RPMI8226 (cell line): Measurements from ENCODE around the gene TMEM52.

Experiments used
- DNase-seq: peaks from one replicate; pipeline ENCODE4 v3.0.0-alpha.2; 2015

Gene TMEM52

GRCh38 chr1:1914101-1914970 lies 4.7 kb downstream of the TMEM52 start:
- DNase-seq = peak; percentile 85

DNA sequence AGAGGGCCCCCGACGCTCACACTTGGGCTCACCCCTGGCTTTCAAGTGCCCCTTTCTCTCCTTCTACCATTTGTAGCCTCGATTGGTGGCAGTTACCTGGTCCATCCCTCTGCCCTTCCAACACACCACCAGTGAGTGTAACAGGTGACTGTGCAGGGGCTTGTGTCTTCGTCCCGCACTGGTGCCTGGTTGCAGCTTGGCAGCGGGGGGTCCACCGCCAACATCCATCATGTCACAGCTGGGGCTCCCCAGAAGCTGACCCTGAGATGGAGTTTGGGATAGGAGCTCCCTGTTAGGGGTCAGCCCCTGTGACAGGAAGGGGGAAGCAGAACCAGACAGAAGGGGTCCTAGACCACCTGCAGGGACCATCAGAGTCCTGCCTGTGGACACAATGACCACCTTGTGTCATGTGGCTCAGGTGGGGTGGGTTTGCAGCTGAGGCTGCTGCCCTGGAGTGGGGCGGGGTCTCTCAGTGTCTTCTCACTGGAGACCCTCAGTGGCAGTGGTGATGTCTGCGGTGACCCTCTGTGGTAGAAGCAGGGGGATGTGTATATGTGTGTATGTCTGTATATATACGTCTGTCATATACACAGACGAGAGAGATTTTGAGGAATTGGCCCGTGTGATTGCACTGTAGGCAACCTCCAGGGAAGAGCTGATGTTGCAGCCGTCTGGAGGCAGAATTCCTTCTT lies 7.6 kb downstream of the TMEM52 start:
- no peak for DNase-seq

GRCh38 chr1:1910651-1911331 lies 8.3 kb downstream of the TMEM52 start:
- no peak for DNase-seq

DNA sequence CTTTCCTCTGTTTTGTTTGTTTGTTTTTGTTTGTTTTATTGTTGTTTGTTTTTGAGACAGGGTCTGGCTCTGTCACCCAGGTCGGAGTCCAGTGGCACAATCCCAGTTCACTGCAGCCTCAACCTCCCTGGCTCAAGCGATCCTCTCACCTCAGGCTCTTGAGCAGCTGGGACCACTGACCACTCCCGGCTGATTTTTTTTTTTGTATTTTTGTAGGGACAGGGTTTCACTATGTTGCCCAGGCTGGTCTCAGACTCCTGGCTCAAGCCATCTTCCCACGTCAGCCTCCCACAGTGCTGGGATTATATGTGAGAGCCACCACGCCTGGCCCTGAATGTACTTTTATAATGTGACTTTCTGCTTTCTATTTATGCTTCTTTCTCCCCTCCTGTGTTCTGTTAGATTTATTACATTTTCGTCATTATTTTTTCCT lies 9.0 kb downstream of the TMEM52 start:
- no peak for DNase-seq

GRCh38 chr1:1908506-1908791 lies 10.6 kb downstream of the TMEM52 start:
- DNase-seq = peak; percentile 62

GRCh38 chr1:1907098-1907736 lies 11.9 kb downstream of the TMEM52 start:
- peak; percentile 97 for DNase-seq

DNA sequence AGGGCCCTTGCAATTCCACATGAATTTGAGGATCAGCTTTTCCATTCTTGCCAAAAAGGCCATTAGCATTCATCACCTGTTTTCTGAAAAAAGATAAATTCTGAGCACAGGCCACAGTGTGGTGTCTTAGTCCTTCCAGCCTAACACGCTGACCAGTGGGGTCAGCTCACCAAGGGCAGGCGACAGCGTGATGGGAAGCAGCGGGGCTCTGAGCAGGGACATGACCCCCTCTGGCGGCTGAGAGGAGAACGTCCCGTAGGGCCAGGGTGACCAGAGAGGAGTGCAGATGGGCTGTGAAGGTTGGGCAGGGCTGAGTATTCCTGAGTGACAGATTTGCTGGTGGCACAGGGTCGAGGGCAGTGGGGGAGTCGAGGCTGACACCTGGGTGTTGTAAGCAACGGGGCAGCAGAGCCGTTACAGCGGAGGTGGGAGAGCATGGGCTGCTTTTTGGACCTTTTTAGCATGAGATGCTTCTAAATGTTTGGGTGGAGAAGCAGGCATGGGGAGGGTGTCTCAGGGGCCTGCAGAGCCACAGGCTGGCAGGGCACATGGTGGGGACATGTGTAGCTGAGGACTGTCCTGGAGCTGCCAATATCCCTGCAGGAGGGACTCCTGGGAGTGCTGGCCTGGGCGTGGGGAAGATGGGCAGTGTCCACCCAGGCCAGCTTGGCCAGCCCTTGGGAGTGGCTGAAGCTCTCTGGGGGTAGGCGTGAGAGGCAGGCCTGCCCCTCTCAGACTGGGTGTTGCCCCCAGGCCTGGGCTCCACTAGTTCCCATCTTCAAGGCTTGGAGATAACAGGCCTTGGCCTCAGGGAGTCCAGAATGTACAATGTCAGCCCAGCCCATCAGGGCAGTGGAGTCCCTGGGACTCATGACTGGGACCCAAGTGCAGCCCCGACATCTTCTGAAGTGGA lies 12.6 kb downstream of the TMEM52 start:
- DNase-seq = peak; percentile 85

DNA sequence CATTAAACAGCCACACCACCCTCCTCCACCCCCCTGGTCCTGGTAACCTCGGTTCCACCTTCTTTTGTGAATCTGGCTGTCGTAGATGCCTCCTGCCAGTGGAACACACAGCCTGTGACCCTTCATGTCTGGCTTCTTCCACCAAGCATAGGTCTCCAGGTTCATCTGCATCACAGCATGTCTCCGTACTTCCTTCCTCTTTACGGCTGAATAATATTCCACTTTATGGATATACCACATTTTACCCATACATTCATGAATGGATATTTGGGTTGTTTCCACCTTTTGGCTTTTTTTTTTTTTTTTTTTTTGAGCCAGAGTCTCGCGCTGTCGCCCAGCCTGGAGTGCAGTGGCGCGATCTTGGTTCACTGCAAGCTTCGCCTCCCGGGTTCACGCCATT lies 15.9 kb downstream of the TMEM52 start:
- no peak for DNase-seq

DNA sequence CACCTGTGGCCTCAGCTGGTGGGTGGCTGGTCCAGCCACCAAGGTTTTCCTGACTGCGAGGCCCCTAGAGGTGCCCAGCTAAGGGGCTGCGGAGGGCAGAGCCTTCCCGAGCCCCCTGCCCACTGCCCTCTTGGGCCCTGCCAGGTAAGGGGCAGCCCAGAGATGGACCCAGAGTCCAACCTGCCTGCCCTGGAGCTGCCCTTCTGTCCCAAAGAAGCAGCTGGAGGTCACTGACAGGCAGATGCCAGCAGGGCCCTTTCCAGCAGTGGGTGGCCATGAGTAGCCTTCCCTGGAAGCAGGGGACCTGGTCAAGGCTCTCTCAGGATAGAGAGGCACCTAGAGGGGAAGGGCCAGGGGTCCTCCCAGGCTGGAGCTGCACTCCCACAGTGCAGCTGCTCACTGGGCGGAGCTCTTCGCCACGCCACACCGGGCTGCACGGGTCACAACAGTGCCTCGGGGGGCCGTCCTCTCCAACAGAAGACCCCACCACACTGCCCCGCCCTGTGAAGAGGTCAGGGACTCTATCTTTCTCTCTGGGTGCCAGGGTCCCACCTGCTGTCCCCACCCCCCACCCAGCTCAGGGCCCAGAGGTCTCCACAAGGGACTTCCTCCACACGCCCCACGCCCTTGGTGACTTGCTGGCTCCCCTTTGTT lies 17.3 kb downstream of the TMEM52 start:
- DNase-seq = no peak

DNA sequence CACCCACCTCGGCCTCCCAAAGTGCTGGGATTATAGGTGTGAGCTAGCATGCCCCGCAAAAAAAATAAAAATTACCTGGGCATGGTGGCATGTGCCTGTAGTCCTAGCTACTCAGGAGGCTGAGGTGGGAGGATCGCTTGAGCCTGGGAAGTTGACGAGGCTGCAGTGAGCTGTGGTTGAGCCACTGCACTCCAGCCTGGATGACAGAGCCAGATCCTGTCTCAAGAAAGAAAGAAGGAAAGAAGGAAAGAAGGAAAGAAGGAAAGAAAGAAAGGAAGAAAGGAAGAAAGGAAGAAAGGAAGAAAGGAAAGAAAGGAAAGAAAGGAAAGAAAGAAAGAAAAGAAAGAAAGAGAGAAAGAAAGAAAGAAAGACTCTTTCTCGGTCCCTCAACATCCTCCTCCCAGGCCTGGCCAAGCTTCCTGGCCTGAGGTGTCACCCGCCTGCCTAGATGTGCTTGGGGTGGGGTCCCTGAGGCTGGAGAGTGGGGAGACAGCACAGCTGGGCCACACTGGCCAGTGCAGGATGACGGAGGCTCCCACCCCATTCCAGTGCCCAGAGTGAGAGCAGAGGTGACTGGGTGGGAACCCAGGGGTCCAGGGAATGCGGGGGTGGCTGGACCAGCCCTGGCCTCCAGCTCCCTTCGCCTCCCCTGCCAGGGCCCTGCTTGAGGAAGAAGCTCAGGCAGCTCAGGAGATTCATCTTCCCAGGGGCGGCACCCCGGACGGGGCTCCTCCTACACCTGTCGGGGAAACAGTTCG lies 18.0 kb downstream of the TMEM52 start:
- peak; percentile 19 for DNase-seq

DNA sequence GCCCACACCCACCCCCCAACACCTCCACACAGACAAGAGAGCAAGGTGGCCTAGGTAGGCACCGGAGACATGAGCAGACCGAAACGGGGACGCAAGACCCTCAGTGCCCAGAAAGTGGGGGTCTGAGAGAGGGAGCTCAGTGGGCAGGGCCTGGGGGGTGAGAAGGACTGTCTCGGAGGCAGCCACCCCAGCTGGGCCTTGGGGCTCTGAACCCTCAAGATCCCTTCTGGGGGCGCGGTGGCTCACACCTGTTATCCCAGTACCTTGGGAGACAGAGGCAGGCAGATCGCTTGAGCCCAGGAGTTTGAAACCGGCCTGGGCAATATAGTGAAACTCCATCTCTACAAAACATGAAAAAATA lies 19.1 kb downstream of the TMEM52 start:
- DNase-seq = no peak

DNA sequence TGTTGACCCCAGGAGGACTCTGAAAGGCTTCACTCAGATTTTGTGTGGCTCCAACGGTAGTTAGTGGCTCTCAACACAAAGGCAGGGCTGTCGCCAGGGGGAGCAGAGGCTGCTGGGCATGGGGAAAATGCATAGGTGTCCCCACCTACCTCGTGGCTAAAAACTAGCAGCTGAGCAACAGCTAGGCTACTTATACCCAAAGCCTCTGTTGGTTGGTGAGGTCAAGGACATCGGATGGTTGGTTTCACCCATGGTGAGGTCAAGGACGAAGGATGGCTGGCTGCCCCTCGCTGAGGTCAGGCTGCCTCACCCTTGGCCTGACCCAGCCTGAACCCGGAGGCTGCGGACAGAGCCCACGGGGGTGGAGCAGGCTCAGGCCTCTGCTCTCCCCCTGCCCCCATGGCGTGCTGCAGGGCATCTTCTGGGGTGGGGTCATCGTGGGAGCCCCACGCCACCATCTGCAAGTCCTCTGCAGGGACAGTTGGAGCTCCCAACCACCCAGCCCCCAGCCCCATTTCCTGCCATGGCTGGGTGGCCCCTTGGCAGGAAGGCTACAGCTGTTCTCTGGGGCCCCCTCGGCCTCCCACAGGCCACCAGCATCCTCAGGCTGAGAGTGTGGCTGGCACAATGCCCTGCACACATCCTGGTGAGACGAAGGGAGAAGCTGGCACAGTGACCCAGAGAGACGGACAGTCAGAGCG lies 19.7 kb downstream of the TMEM52 start:
- peak; percentile 90 for DNase-seq

DNA sequence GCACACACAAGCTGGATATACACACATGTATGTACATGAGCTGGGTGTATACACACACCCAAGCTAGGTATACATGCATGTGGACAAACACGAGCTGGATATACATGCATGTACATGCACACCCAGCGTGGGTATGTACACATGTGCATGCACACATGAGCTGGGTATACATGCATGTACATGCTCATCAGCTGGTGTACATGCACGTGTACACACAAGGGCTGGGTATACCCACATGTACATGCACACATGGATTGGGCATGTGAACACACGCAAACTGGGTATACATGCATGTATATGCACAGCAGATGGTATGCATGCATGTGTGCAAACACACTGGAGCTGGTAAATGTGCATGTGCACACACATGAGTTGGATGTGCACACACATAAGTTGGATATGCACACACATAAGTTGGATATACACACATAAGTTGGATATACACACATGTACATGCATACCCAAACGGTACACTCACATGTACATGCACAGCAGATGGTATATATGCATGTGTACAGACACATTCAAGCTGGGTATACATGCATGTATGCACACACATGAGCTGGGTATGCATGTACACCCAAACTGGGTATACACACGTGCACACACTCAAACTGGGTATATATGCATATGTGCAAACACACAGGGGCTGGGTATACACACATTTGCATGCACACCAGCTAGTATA lies 20.7 kb downstream of the TMEM52 start:
- no peak for DNase-seq

- no peak for DNase-seq
Measured at GRCh38 chr1:1895456-1896336, 23.4 kb downstream of the TMEM52 start.

- DNase-seq = no peak
Measured at GRCh38 chr1:1895060-1895418, 24.0 kb downstream of the TMEM52 start.

GRCh38 chr1:1894354-1895059 lies 24.6 kb downstream of the TMEM52 start:
- peak; percentile 36 for DNase-seq

DNA sequence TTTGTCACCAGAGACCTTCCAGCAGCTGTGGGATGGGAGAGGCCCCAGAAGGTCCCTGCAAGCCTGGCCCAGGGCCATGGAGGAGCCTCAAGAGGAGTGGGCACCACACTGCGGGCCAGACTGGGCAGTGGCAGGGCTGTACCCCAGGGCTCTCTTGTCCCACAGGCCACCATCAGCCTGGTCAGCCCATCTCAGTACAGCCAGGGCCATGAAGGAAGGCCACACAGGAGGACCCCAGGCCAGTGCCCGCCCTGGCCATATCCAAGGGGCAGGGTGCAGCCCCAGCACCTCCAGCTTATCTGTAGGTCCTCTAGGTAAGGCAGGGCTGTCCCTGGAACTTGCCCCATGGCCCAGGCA lies 25.1 kb downstream of the TMEM52 start:
- no peak for DNase-seq

DNA sequence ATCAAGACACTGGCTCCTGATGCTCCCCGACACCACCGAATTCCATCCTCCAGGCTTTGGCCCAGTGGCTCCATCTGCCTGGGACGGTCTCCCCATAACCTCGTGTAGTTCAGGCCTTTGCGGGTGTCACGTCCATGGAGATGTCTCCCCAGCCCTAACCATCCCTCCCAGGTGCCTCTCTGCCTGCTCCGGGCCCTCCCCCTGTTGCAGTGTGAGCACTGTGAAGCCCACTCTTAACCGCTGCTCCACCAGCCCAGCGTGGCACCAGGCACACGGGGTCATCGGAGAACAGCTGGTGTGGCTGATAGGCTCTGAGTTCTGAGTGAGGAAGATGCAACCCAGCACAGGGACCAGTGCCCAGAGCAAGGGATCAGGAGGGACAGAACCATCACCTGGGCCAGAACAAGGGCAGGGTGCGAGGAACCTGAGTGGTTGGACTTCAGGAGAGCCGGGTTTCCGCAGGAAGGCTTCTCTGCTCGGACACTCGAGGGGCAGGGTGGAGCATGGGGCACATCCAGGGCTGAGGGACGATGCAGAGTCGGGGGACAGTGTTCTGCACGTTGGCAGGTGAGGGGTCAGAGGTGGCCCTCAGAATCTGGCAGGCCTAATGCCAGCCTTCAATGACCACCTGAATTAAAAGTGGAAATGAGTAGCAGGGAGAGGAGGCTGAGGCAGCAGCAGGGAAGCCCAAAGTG lies 25.6 kb downstream of the TMEM52 start:
- DNase-seq = no peak
